Colonic mucosa (tissue), 4 donors: Measurements from ENCODE around the gene SHISA9. TPM values are rescaled to one million over a fixed set of nuclear protein-coding genes. Genes with fewer than 3 reads are reported as not detected.

Source experiments
- DNase-seq: peaks from one replicate; pipeline ENCODE4 v3.0.0-alpha.2; 2020
- H3K27ac ChIP-seq: fragments of 200-600 bp; one replicate; pipeline ENCODE4 v1.8.0; 2021
- H3K27me3 ChIP-seq: fragments of 200-600 bp; one replicate; pipeline ENCODE4 v1.8.0; 2021
- H3K36me3 ChIP-seq: fragments of 200-600 bp; one replicate; pipeline ENCODE4 v1.8.0; 2021
- H3K4me1 ChIP-seq: fragments of 200-600 bp; one replicate; pipeline ENCODE4 v1.8.0; 2021; ENCODE audit warnings: mild to moderate bottlenecking
- H3K4me3 ChIP-seq: fragments of 200-600 bp; one replicate; pipeline ENCODE4 v1.8.0; 2021
- H3K9ac ChIP-seq, 2 donors: one replicate each; pipeline ENCODE4 v1.7.0; 2013; ENCODE audit warnings: control low read depth in 2 of 2, low read depth in 2 of 2, low read length in 2 of 2
- H3K9me3 ChIP-seq: fragments of 200-600 bp; one replicate; pipeline ENCODE4 v1.8.0; 2021
- CTCF ChIP-seq: fragments of 200-600 bp; IDR thresholded peaks from one replicate; pipeline ENCODE4 v1.8.0; 2022; ENCODE audit warnings: antibody characterized with exemption, mild to moderate bottlenecking
- intact Hi-C: fragments of 100-400 bp; cut with DNase I; formaldehyde crosslinking; loops from one replicate; pipeline ENCODE4 v1.14.1; 2022
- total RNA-seq, 2 donors: library from RNA; stranded (reverse); fragmentation: NEBNext Ultra II Directional in 1 of 2; extraction: Animal tissue kit (Norgen Biotek cat#: 25700) in 1 of 2; gene quantifications; one replicate each; pipeline ENCODE4 v1.2.1, GENCODE V29; 2021
- donor health status: healthy.
- donor health status: DM: no; HTN: no; CAD: no.
- donor health status: DM: no; HTN: no; CAD: no.

The SHISA9 gene
- total RNA-seq, 2 donors from 2014 or later = 0.74 to 1.3 TPM

GRCh38 chr16:13064821-13065220, 163.4 kb downstream of the SHISA9 start:
- intact Hi-C loops = no loop called here
- no peak for TF ChIP-seq CTCF
- Histone ChIP-seq H3K36me3 (no peaks in the 10 kb centered on the region), H3K9ac (no peak overlapping the region), H3K4me3 (no peak overlapping the region), H3K27me3 (no peaks in the 10 kb centered on the region), H3K9me3 (no peaks in the 10 kb centered on the region), H3K4me1 (no peaks in the 10 kb centered on the region), H3K27ac (no peak overlapping the region)
- no peak for DNase-seq

GRCh38 chr16:13067648-13068047, 166.2 kb downstream of the SHISA9 start:
- Histone ChIP-seq H3K36me3 (no peaks in the 10 kb centered on the region), H3K9ac (no peak overlapping the region), H3K27ac (no peak overlapping the region), H3K27me3 (no peaks in the 10 kb centered on the region), H3K4me1 (no peaks in the 10 kb centered on the region), H3K4me3 (no peak overlapping the region), H3K9me3 (no peaks in the 10 kb centered on the region)
- no peak for TF ChIP-seq CTCF
- DNase-seq = no peak
- intact Hi-C loops = no loop called here

GRCh38 chr16:13068912-13069583, 167.7 kb downstream of the SHISA9 start:
- no peaks in the 10 kb centered on the region for H3K9me3 ChIP-seq
- H3K27me3 ChIP-seq = no peaks in the 10 kb centered on the region
- H3K4me3 ChIP-seq = no peak overlapping the region
- H3K4me1 ChIP-seq = no peaks in the 10 kb centered on the region
- intact Hi-C loops = no loop called here
- H3K9ac ChIP-seq = no peak overlapping the region
- H3K27ac ChIP-seq = no peak overlapping the region
- H3K36me3 ChIP-seq = no peaks in the 10 kb centered on the region
- TF ChIP-seq CTCF = no peak
- no peak for DNase-seq

- Histone ChIP-seq H3K4me1 (no peaks in the 10 kb centered on the region), H3K4me3 (no peak overlapping the region), H3K36me3 (no peaks in the 10 kb centered on the region), H3K9me3 (no peaks in the 10 kb centered on the region), H3K27me3 (no peaks in the 10 kb centered on the region), H3K27ac (no peak overlapping the region), H3K9ac (no peak overlapping the region)
- TF ChIP-seq CTCF = no peak
- no peak for DNase-seq
- intact Hi-C loops = no loop called here
Observed at GRCh38 chr16:13070268-13070667, 168.9 kb downstream of the SHISA9 start.

GRCh38 chr16:13076878-13077277, 175.5 kb downstream of the SHISA9 start:
- H3K27me3 ChIP-seq = no peaks in the 10 kb centered on the region
- no peak overlapping the region for H3K9ac ChIP-seq
- H3K9me3 ChIP-seq = no peaks in the 10 kb centered on the region
- H3K4me3 ChIP-seq = no peak overlapping the region
- intact Hi-C loops = no loop called here
- H3K36me3 ChIP-seq = no peaks in the 10 kb centered on the region
- no peak for TF ChIP-seq CTCF
- H3K27ac ChIP-seq = no peak overlapping the region
- DNase-seq = no peak
- H3K4me1 ChIP-seq = no peaks in the 10 kb centered on the region
